Neural crest cell (in vitro differentiated cells): ENCODE results near the gene RBMS2. TPM values are rescaled to one million over a fixed set of nuclear protein-coding genes. Genes with fewer than 3 reads are reported as not detected.

Experiments used
- DNase-seq: peaks from one replicate; pipeline ENCODE4 v3.0.0; 2021; ENCODE audit warnings: low read depth, mixed read lengths, low spot score
- H3K27ac Mint-ChIP-seq: one replicate; pipeline ENCODE4 v1.8.0; 2021; ENCODE audit warnings: mild to moderate bottlenecking, mixed read lengths; ENCODE audit not compliant: unreplicated experiment
- H3K27me3 Mint-ChIP-seq: 2 replicates; pipeline ENCODE4 v1.8.0; 2021; ENCODE audit warnings: low read depth, mild to moderate bottlenecking, mixed read lengths
- H3K36me3 Mint-ChIP-seq: 2 replicates; pipeline ENCODE4 v1.8.0; 2021; ENCODE audit warnings: low read depth, mild to moderate bottlenecking, mixed read lengths
- H3K4me1 Mint-ChIP-seq: 2 replicates; pipeline ENCODE4 v1.8.0; 2021; ENCODE audit warnings: mixed read lengths
- H3K4me3 Mint-ChIP-seq: one replicate; pipeline ENCODE4 v1.8.0; 2021; ENCODE audit warnings: mild to moderate bottlenecking, mixed read lengths
- H3K9me3 Mint-ChIP-seq: 2 replicates; pipeline ENCODE4 v1.8.0; 2021; ENCODE audit warnings: mixed read lengths
- CTCF ChIP-seq: fragments of 200-600 bp; sonication (generic); conservative IDR thresholded peaks from 2 replicates; pipeline ENCODE4 v1.5.0; 2021; ENCODE audit warnings: antibody characterized with exemption, mild to moderate bottlenecking
- total RNA-seq: library from RNA; stranded (reverse); gene quantifications from 2 replicates; pipeline ENCODE4 v1.2.1, GENCODE V29; 2021

RBMS2 gene
- total RNA-seq, 1 donor from 2014 or later = 29.3 TPM

GRCh38 chr12:56632701-56633467 is 111.3 kb downstream of the RBMS2 start:
- Mint-ChIP-seq H3K4me3 (peak overlapping the region; percentile 97), H3K36me3 (peaks cover 4% of the 10 kb centered on the region), H3K27ac (peak overlapping the region; percentile 28), H3K27me3 (no peaks in the 10 kb centered on the region), H3K4me1 (peaks cover 89% of the 10 kb centered on the region), H3K9me3 (no peaks in the 10 kb centered on the region)
- no peak for TF ChIP-seq CTCF
- no peak for DNase-seq

- DNase-seq = no peak
- Mint-ChIP-seq H3K4me3 (peak overlapping the region; percentile 97), H3K4me1 (peaks cover 87% of the 10 kb centered on the region), H3K9me3 (no peaks in the 10 kb centered on the region), H3K27ac (peak overlapping the region; percentile 93), H3K27me3 (no peaks in the 10 kb centered on the region), H3K36me3 (peaks cover 8% of the 10 kb centered on the region)
- no peak for TF ChIP-seq CTCF
Observed at GRCh38 chr12:56633468-56634241, 112.0 kb downstream of the RBMS2 start.

- H3K4me1 Mint-ChIP-seq = peaks cover 80% of the 10 kb centered on the region
- peak overlapping the region; percentile 97 for H3K4me3 Mint-ChIP-seq
- no peak for TF ChIP-seq CTCF
- peak overlapping the region; percentile 93 for H3K27ac Mint-ChIP-seq
- no peaks in the 10 kb centered on the region for H3K9me3 Mint-ChIP-seq
- H3K36me3 Mint-ChIP-seq = peaks cover 11% of the 10 kb centered on the region
- H3K27me3 Mint-ChIP-seq = no peaks in the 10 kb centered on the region
- no peak for DNase-seq
Observed at GRCh38 chr12:56634242-56634836, 112.7 kb downstream of the RBMS2 start.

GRCh38 chr12:56634837-56635791 is 113.5 kb downstream of the RBMS2 start:
- Mint-ChIP-seq H3K27ac (peak overlapping the region; percentile 93), H3K4me3 (peak overlapping the region; percentile 97), H3K4me1 (peaks cover 80% of the 10 kb centered on the region), H3K9me3 (no peaks in the 10 kb centered on the region), H3K27me3 (no peaks in the 10 kb centered on the region), H3K36me3 (peaks cover 14% of the 10 kb centered on the region)
- peak; percentile 53 for TF ChIP-seq CTCF
- DNase-seq = peak; percentile 50
